ENCODE data around the gene SEPTIN5. TPM values are rescaled to one million over a fixed set of nuclear protein-coding genes. Genes with fewer than 3 reads are reported as not detected.

Gene SEPTIN5
- total RNA-seq, 1 experiment from 2014 or later: 50.4 TPM

GRCh38 chr22:19765477-19766239 is 51.4 kb downstream of the SEPTIN5 start:
- no TSS peak for BruUV-seq (replicated peaks)
- no peak for TF ChIP-seq EZH2 (IDR thresholded peaks at IDR 0.05; ENCODE audit: borderline replicate concordance, low read depth, low read length, poor library complexity, severe bottlenecking)
- TF ChIP-seq, protein P1, sequence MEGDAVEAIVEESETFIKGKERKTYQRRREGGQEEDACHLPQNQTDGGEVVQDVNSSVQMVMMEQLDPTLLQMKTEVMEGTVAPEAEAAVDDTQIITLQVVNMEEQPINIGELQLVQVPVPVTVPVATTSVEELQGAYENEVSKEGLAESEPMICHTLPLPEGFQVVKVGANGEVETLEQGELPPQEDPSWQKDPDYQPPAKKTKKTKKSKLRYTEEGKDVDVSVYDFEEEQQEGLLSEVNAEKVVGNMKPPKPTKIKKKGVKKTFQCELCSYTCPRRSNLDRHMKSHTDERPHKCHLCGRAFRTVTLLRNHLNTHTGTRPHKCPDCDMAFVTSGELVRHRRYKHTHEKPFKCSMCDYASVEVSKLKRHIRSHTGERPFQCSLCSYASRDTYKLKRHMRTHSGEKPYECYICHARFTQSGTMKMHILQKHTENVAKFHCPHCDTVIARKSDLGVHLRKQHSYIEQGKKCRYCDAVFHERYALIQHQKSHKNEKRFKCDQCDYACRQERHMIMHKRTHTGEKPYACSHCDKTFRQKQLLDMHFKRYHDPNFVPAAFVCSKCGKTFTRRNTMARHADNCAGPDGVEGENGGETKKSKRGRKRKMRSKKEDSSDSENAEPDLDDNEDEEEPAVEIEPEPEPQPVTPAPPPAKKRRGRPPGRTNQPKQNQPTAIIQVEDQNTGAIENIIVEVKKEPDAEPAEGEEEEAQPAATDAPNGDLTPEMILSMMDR (conservative IDR thresholded peaks at IDR 0.05; ENCODE audit: low read depth, low read length): no peak
- no peak overlapping the region for H3K27ac ChIP-seq (ENCODE audit: low read depth, low read length, poor library complexity, severe bottlenecking)
- POLR2A ChIA-PET (ENCODE audit: low non-redundant PET): no interaction called here
- no peaks in the 10 kb centered on the region for H3K4me1 ChIP-seq (ENCODE audit: insufficient read depth, low read length, poor library complexity, severe bottlenecking)
- no peaks in the 10 kb centered on the region for H3K9me3 ChIP-seq (ENCODE audit: low read depth, low read length, poor library complexity, severe bottlenecking)
- H3K36me3 ChIP-seq (ENCODE audit: insufficient read depth, low read length, poor library complexity, severe bottlenecking): no peaks in the 10 kb centered on the region
- intact Hi-C loops (cut with micrococcal nuclease; ENCODE audit: unreplicated experiment): no loop called here
- DNase-seq (ENCODE audit: low spot score): no peak
- CTCF ChIA-PET: no interaction called here
- H3K27me3 ChIP-seq (replicated peaks; ENCODE audit: insufficient read depth, low read depth, low read length, poor library complexity): peaks cover 38% of the 10 kb centered on the region
- no peak overlapping the region for H3K4me3 ChIP-seq (ENCODE audit: low read depth, low read length, poor library complexity, severe bottlenecking)

DNA sequence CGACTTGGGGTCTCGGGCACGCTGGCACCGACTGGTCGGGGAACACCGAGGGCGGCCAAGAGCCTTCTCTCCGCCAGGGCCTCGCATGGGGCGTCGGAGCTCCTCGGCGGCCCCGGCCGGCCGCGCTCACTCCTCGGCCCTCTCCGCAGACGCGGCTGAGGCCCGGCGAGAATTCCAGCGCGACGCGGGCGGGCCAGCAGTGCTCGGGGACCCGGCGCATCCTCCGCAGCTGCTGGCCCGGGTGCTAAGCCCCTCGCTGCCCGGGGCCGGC is 51.9 kb downstream of the SEPTIN5 start:
- DNase-seq (ENCODE audit: low spot score): peak; percentile 33
- CTCF ChIA-PET: no interaction called here
- no peaks in the 10 kb centered on the region for H3K9me3 ChIP-seq (ENCODE audit: low read depth, low read length, poor library complexity, severe bottlenecking)
- no peaks in the 10 kb centered on the region for H3K36me3 ChIP-seq (ENCODE audit: insufficient read depth, low read length, poor library complexity, severe bottlenecking)
- H3K27ac ChIP-seq (ENCODE audit: low read depth, low read length, poor library complexity, severe bottlenecking): no peak overlapping the region
- no peak for TF ChIP-seq EZH2 (IDR thresholded peaks at IDR 0.05; ENCODE audit: borderline replicate concordance, low read depth, low read length, poor library complexity, severe bottlenecking)
- TF ChIP-seq, protein P1 (conservative IDR thresholded peaks at IDR 0.05; ENCODE audit: low read depth, low read length): no peak
- no TSS peak for BruUV-seq (replicated peaks)
- peaks cover 38% of the 10 kb centered on the region for H3K27me3 ChIP-seq (replicated peaks; ENCODE audit: insufficient read depth, low read depth, low read length, poor library complexity)
- POLR2A ChIA-PET (ENCODE audit: low non-redundant PET): no interaction called here
- intact Hi-C loops (cut with micrococcal nuclease; ENCODE audit: unreplicated experiment): no loop called here
- H3K4me1 ChIP-seq (ENCODE audit: insufficient read depth, low read length, poor library complexity, severe bottlenecking): no peaks in the 10 kb centered on the region
- peak overlapping the region; percentile 31 for H3K4me3 ChIP-seq (ENCODE audit: low read depth, low read length, poor library complexity, severe bottlenecking)

DNA sequence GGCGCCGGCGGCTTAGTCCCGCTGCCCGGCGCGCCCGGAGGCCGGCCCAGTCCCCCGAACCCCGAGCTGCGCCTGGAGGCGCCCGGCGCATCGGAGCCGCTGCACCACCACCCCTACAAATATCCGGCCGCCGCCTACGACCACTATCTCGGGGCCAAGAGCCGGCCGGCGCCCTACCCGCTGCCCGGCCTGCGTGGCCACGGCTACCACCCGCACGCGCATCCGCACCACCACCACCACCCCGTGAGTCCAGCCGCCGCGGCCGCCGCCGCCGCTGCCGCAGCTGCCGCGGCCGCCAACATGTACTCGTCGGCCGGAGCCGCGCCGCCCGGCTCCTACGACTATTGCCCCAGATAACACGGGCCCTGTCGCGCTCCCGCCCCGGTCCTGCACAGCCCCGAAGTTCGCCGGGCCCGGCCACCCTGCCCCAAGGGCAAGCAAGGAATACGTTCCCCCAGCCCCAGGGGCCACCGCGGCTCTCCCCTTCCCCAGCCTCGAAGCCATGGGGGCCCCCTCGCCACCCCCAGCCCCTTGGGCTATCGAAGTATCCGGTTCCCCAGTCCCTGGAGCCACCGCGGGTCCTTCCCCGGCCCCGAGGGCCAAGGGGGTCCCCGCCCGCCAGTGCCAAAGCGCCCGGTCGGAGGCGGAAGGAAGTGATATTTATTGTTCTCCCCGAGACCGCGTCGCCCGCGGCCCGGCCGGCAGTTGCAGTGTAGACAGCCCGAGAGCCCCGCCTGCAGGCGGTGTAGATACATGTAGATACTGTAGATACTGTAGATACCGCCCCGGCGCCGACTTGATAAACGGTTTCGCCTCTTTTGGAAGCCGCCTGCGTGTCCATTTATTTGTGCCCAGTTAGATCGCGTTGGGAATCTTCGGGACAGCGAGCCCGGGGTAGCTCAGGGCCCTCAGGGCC is 52.5 kb downstream of the SEPTIN5 start:
- Histone ChIP-seq H3K27me3 (replicated peaks; ENCODE audit: insufficient read depth, low read depth, low read length, poor library complexity) (peaks cover 38% of the 10 kb centered on the region), H3K4me3 (ENCODE audit: low read depth, low read length, poor library complexity, severe bottlenecking) (peak overlapping the region; percentile 31), H3K36me3 (ENCODE audit: insufficient read depth, low read length, poor library complexity, severe bottlenecking) (no peaks in the 10 kb centered on the region), H3K9me3 (ENCODE audit: low read depth, low read length, poor library complexity, severe bottlenecking) (no peaks in the 10 kb centered on the region), H3K4me1 (ENCODE audit: insufficient read depth, low read length, poor library complexity, severe bottlenecking) (no peaks in the 10 kb centered on the region), H3K27ac (ENCODE audit: low read depth, low read length, poor library complexity, severe bottlenecking) (no peak overlapping the region)
- intact Hi-C loops (cut with micrococcal nuclease; ENCODE audit: unreplicated experiment): no loop called here
- DNase-seq (ENCODE audit: low spot score): peak; percentile 55
- ChIA-PET CTCF (no interaction called here), POLR2A (ENCODE audit: low non-redundant PET) (no interaction called here)
- no TSS peak for BruUV-seq (replicated peaks)
- TF ChIP-seq, protein P1 (conservative IDR thresholded peaks at IDR 0.05; ENCODE audit: low read depth, low read length): peak; percentile 52
- peak; percentile 99 for TF ChIP-seq EZH2 (IDR thresholded peaks at IDR 0.05; ENCODE audit: borderline replicate concordance, low read depth, low read length, poor library complexity, severe bottlenecking)

Measured in A673 (cell line).